ENCODE measurements around the gene EPHA5.
A peak's percentile ranks its signal among the peaks of the same experiment; 100 is the strongest.

Gene EPHA5

GRCh38 chr4:65670331-65671031 lies at the start of gene EPHA5:
Gene EPHA5 (minus strand): TSS chr4:65670489. CDS start chr4:65669742, 747 bp downstream.
- peak; percentile 5 for DNase-seq

GRCh38 chr4:65719635-65720034 lies 49.3 kb upstream of the EPHA5 start:
- no peak for DNase-seq

DNA sequence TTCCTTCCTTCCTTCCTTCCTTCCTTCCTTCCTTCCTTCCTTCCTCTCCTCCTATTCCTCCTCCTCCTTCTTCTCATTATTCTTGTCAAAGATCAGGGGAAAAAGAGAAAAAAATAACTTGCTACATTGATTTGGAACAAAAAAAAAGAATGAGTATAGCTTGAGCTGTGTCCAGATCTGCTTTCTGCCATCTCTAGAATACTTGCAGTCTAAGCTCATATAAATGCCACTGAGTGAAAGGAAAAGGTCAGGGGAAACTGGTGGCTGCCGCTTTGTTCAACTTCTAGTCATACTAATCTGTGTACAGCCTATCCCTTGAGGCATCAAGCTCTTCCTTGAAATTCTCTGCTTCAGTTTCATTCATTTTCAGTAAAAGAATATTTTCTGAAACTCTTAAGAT lies 28.3 kb upstream of the EPHA5 start:
- DNase-seq: no peak

GRCh38 chr4:65696436-65696835 lies 26.1 kb upstream of the EPHA5 start:
- no peak for DNase-seq

GRCh38 chr4:65671372-65671771 lies 1.1 kb upstream of the EPHA5 start:
- no peak for DNase-seq

DNA sequence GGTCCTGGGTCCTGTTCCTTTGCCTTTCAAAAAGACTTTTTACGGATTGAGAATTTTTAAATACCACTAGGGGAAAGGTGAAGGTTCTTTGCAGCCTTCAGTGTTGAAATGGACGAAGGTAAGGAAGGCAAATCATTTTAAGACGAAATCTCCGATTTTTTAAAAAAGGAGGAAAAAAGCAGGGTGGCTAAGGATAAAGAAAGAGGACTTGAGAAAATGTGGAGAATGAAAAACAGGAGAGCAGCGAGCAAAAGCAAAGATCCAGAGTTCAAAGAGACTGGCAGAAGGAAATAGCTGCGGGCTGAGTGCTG lies 314 bp downstream of the EPHA5 start:
- DNase-seq: no peak

- no peak for DNase-seq
These were observed 924 bp downstream of the EPHA5 start for GRCh38 chr4:65669111-65670019.

GRCh38 chr4:65668201-65669089 lies 1.8 kb downstream of the EPHA5 start:
- DNase-seq: no peak

GRCh38 chr4:65667506-65668041 lies 2.7 kb downstream of the EPHA5 start:
- no peak for DNase-seq

DNA sequence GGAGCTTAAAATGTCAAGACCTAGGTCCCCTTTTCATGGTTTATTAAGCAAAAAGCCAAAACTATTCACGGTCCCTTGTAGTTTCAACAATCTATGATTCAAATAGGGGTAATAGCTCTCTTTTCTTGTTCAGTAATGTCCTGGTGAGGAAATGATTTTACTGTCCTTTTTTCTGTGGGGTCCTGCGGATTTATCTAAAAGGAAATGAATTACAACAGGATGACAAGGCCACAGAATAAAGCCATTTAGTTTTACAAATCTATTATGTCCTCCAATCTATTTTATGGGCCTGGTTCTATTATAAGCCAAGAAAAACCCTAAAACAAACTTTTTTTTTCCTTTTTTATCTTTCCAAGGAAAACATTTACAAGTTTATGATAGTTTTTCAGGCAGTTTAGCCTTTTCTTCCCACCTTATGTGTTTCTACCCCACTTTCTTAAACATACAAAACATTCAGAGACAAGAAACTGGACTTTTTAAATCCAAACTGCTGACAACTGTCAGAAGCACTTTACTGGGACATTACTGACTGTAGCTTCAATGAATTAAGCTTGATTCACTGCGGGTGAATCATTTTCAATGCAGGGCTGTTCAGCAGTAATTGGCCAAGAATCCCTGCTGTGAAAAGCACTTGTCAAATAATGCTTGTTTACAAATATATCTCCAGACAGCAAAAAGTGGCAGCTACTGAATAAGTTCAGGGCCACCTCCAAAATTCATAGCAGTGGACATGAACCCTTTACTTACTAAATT lies 4.3 kb downstream of the EPHA5 start:
- no peak for DNase-seq

- no peak for DNase-seq
These were observed 8.8 kb downstream of the EPHA5 start for GRCh38 chr4:65661471-65661870.

DNA sequence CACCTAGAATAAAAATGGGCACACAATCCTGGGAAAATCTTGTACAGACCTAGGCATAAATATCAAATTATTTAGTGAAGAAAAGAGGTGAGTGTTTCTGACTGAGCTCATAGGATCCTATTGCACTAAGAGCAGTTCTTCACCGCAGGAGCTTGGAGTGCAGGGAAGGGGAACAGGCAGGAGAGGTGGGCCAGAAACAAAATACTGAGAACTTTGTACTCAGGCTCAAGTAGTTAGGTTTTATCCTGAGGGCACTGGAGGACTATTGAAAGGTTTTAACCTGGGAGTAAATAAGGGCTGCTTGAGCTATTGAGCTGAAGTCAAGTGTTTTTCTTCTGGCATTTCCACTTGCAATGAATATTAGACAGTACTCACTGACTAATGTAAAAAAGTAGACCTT lies 12.2 kb downstream of the EPHA5 start:
- no peak for DNase-seq

DNA sequence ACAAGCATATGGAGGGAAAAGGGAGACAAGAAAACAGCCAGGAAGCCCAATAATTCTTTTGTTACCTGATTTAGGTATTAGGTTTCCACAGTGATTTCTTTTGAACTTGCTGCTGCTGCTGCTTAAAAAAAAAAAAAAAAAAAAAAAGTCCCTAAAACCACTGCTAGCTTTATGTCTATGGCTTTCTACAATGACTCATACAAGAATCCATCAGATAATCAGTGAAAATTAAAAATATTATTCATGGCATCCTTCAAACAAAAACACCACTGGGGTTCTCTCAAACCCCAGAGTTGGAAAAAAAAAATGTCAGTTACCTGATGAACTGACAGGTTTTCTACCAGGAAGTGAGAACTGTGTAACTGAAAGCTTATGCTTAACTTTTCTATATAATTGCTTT lies 14.3 kb downstream of the EPHA5 start:
- no peak for DNase-seq

GRCh38 chr4:65654976-65655375 lies 15.3 kb downstream of the EPHA5 start:
- DNase-seq: no peak

DNA sequence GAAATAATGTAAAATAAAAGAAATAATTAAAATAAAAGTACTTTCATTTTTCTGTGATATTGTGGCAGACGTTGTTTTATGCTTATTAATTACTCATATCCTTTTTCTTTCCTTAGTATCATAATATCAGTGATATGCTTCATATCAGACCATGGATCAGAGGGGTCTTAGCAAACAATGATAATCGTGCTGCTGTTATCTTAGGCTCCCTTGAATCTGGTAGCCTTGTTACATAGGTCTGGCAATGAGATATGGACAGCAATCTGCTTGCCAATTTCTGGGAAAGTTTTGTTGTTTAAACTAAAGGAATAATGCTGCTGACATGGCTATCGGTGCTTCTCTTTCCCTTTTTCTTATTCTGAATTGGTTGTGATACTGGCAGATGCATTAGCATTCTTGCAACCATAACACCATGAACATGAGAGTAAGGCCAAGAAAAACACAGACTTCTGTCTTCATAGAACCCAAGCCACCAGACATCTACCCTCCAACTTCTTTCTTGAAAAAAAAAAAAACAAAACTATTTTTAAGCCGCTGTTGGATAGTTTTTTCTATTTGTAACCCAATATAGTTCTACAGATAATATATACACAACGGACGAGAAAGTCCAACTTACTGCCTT lies 16.4 kb downstream of the EPHA5 start:
- DNase-seq: no peak

GRCh38 chr4:65651751-65652150 lies 18.5 kb downstream of the EPHA5 start:
- DNase-seq: no peak

DNA sequence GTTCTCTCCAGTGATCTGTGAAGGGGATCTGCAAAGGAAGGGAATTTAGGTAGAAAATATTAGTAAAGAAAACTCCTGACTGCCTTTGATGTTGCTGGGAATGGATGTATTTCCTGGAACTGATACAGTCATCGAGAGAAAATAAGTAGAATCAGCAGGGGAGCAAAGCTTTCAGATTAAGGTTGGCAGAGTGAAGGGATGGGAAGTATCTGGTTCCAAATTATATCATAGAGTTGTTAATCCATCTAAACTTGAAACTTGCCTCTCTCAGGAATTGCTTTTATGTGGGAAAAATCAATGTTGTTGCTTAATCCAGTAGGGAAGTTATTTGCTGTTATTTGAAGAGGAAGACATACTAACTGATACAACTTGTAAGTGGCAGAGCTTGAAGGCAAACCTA lies 19.3 kb downstream of the EPHA5 start:
- no peak for DNase-seq

- no peak for DNase-seq
These were observed 24.2 kb downstream of the EPHA5 start for GRCh38 chr4:65646136-65646535.

- no peak for DNase-seq
These were observed 25.1 kb downstream of the EPHA5 start for GRCh38 chr4:65645185-65645584.

DNA sequence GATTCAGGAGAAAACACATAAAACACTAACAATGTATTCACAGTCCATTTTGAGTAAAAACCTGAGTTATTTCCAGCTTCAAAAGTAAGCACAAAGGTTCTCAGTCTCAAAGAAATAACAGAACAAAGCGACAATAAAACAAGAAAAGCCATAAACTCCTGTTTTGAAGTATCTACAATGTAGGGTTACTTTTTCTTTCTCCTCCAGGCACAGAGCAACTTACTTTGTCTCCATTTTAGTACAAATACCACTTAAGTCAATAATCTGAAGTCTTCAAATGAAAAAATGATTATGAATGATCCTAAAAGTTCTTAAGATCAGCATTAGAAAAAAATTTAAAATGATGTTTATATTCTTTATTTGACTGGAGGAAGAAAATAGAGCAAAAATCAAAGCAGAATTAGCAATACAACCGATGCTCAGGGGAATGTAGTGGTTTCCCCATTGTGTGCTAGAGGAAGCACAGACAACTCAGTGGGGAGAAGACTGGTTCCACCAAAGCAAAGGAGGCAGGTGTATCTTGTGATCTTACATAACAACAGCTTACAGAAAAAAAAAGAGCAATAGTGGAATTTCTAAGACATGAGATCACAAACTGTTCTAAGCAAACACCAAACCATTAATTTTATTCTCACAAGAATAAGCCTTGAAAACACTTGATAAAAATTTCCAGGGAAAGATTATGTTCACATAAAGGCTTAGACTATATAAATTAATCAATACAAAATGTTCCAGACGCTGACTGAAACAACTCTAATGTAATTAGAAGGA lies 35.1 kb downstream of the EPHA5 start:
- DNase-seq: no peak

GRCh38 chr4:65624651-65625050 lies 45.6 kb downstream of the EPHA5 start:
- DNase-seq: no peak
